ENCODE measurements around the gene IREB2.

The IREB2 gene

DNA sequence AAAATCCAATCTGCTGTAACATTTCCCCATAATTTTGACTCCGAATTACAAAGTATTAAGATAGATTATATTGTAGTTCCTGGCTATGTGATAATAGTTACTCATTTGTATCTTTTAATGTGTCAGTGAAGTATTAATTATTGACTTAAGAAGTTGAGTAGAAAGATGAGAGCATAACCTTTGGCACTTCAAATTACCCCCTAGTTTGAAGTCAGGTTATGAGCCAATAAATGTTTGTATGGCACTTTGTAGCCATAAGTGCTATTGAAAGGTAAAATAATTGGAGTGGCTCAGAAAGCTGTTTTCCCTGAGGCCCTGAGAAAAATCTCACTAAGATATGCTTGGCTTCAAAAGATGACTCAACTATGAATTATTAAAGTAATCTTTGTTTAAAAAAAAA lies 31.0 kb downstream of the IREB2 start:
- TF ChIP-seq, protein P1, sequence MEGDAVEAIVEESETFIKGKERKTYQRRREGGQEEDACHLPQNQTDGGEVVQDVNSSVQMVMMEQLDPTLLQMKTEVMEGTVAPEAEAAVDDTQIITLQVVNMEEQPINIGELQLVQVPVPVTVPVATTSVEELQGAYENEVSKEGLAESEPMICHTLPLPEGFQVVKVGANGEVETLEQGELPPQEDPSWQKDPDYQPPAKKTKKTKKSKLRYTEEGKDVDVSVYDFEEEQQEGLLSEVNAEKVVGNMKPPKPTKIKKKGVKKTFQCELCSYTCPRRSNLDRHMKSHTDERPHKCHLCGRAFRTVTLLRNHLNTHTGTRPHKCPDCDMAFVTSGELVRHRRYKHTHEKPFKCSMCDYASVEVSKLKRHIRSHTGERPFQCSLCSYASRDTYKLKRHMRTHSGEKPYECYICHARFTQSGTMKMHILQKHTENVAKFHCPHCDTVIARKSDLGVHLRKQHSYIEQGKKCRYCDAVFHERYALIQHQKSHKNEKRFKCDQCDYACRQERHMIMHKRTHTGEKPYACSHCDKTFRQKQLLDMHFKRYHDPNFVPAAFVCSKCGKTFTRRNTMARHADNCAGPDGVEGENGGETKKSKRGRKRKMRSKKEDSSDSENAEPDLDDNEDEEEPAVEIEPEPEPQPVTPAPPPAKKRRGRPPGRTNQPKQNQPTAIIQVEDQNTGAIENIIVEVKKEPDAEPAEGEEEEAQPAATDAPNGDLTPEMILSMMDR (IDR thresholded peaks at IDR 0.05; ENCODE audit: low read depth, low read length): no peak
- DNase-seq (ENCODE audit: extremely low read depth, low read depth): no peak

DNA sequence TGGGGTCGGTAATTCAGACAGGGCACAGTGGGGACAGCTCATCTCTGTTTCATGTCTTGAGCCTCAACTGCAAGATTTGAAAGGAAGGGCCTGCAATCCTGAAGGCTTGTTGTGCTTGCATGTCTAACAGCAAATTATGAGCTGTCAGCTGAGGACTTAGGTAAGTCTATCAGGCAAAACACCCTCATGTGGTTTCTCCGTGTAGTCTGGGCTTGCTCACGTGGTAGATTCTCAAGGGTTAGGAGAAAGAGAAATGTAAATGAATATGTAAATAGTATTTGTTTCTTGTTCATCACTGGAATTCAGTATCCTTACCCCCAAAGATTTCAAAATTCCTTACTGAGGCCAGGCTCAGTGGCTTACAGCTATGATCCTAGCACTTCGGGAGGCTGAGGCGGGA lies 39.3 kb downstream of the IREB2 start:
- DNase-seq (ENCODE audit: extremely low read depth, low read depth): no peak
- TF ChIP-seq, protein P1 (IDR thresholded peaks at IDR 0.05; ENCODE audit: low read depth, low read length): no peak

DNA sequence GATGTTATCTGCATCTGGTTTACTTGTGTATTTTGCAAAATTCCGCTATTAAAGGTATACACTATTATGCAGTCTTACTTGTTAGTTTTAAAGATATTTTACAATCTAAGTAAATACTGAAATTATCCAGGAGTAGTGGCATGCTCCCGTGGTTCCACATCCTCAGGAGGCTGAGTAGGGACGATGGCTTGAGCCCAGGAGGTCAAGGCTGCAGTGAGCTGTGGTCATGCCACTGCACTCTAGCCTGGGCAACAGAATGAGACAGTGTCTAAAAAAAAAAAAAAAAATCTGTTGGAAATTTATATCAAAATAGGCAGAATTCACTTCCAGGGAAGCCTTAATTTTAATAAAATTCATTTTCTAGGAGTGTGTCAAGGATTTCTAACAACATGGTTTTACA lies 41.6 kb downstream of the IREB2 start:
- no peak for DNase-seq (ENCODE audit: extremely low read depth, low read depth)
- TF ChIP-seq, protein P1 (IDR thresholded peaks at IDR 0.05; ENCODE audit: low read depth, low read length): no peak

DNA sequence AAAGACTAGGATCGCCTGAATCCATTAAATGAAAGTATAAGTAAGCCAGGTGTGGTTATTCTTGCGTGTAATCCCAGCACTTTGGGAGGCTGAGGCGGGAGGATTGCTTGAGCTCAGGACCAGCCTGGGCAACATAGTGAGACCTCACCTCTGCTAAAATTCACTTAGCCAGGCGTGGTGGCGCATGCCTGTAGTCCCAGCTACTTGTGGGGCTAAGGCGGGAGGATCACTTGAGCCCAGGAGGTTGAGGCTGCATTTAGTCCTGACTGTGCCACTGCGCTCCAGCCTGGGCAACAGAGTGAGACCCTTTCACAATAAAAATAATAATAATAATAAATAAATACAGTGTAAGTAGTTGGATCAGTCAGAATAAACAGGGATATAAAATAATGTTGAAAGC lies 43.9 kb downstream of the IREB2 start:
- DNase-seq (ENCODE audit: extremely low read depth, low read depth): no peak
- TF ChIP-seq, protein P1 (IDR thresholded peaks at IDR 0.05; ENCODE audit: low read depth, low read length): no peak

DNA sequence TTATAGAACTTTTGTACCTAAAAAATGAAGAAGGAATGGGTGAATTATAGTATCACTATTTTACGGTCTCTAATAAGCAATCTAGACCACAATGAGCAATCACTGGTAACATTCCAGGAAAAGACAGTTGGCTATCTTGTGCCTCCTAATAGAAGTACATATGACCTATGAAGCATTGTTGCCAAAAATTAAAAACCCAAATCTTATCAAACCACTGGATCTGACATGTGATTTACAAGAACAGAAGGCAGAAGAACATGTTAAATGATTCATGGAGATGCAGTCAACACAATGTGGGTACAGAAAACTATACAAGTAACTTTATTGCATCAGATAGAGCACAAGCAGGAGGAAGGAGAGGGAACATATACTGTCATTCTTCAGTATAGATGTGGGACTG lies 54.9 kb downstream of the IREB2 start:
- TF ChIP-seq, protein P1 (IDR thresholded peaks at IDR 0.05; ENCODE audit: low read depth, low read length): no peak
- DNase-seq (ENCODE audit: extremely low read depth, low read depth): no peak

DNA sequence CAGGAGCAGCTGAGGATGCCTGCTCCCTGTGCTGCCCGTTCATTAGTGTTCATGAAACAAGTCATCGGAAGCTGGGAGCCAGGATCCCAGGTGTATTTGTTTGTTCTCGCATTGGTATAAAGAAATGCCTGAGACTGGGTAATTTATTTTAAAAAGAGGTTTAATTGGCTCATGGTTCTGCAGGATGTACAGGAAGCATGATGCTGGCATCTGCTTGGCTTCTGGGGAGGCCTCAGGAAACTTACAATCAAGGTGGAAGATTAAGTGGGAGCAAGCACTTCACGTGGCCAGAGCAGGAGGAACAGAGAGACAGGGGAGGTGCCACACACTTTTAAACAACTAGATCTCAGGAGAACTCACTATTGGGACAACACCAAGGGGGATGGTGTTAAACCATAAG lies 63.8 kb downstream of the IREB2 start:
- TF ChIP-seq, protein P1 (IDR thresholded peaks at IDR 0.05; ENCODE audit: low read depth, low read length): no peak

DNA sequence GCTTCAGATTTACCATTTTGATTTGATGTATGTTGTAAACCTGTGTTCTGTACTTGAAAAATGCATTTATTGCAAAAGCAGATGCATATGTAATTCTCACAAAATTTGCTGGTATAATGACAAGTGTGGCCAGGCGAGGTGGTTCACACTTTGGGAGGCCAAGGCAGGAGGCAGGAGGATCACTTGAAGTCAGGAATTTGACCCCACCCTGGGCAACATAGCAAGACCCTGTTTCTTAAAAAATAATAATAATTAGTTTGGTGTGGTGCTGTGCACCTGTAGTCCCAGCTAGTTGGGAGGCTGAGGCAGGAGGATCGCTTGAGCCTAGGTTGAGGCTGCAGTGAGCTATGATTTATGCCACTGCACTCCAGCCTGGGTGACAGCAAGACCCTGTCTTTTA lies 64.6 kb downstream of the IREB2 start:
- DNase-seq (ENCODE audit: extremely low read depth, low read depth): no peak
- TF ChIP-seq, protein P1 (IDR thresholded peaks at IDR 0.05; ENCODE audit: low read depth, low read length): no peak

More for the DNA sequence above, 63.8 kb downstream of the IREB2 start:
- no peak for DNase-seq (ENCODE audit: extremely low read depth, low read depth)
